IMR-90 (cell line): ENCODE results near the gene RSU1. TPM values are rescaled to one million over a fixed set of nuclear protein-coding genes. Genes with fewer than 3 reads are reported as not detected.

Experiments used
- ATAC-seq: fragments of 200-7000 bp; cut with Tn5 transposase; 2 replicates; pipeline ENCODE4 v1.9.1; 2020; ENCODE audit warnings: low read depth, mild to moderate bottlenecking, moderate library complexity
- BruUV-seq: library from RNA; stranded (reverse); fragments of 400-500 nt; replicated peaks from 2 replicates; lab custom pipeline; 2021; lab: Mats Ljungman, UMichigan
- CTCF ChIA-PET: fragments of 300-600 bp; formaldehyde crosslinking; extraction: SDS; loops from one replicate; lab custom pipeline; 2021; ENCODE audit warnings: antibody characterized with exemption; lab: Yijun Ruan, JAX
- POLR2A ChIA-PET: fragments of 300-600 bp; sonication (Branson Sonifier 250); formaldehyde crosslinking; loops from one replicate; lab custom pipeline; 2022; ENCODE audit warnings: antibody characterized with exemption; ENCODE audit not compliant: unreplicated experiment; lab: Charles Lee
- DNase-seq: peaks from one replicate; pipeline ENCODE4 v3.0.0; 2013
- H2AFZ ChIP-seq: replicated peaks from 2 replicates; pipeline ENCODE3; 2013; ENCODE audit warnings: low read length, mild to moderate bottlenecking; ENCODE audit not compliant: poor library complexity
- H2AK5ac ChIP-seq: 2 replicates; pipeline ENCODE4 v1.6.1; 2013; ENCODE audit warnings: low read depth, low read length, inconsistent platforms
- H2AK9ac ChIP-seq: replicated peaks from 2 replicates; pipeline ENCODE3; 2013; ENCODE audit warnings: mild to moderate bottlenecking, low read depth, low read length, moderate library complexity; ENCODE audit not compliant: poor library complexity
- H2BK120ac ChIP-seq: 2 replicates; pipeline ENCODE4 v1.6.1; 2013; ENCODE audit warnings: low read depth, low read length, inconsistent platforms
- H2BK15ac ChIP-seq: 3 replicates; pipeline ENCODE4 v1.6.1; 2013; ENCODE audit warnings: low read depth, low read length, inconsistent platforms
- H2BK20ac ChIP-seq: 2 replicates; pipeline ENCODE4 v1.6.1; 2013; ENCODE audit warnings: low read depth, mild to moderate bottlenecking, inconsistent platforms, low read length, moderate library complexity
- H2BK5ac ChIP-seq: 2 replicates; pipeline ENCODE4 v1.6.1; 2013; ENCODE audit warnings: mild to moderate bottlenecking, low read depth, low read length, inconsistent platforms; ENCODE audit not compliant: poor library complexity, severe bottlenecking
- H3K14ac ChIP-seq: replicated peaks from 2 replicates; pipeline ENCODE4 v1.6.1; 2013; ENCODE audit warnings: low read depth, low read length, inconsistent platforms
- H3K18ac ChIP-seq: 2 replicates; pipeline ENCODE4 v1.6.1; 2013; ENCODE audit warnings: low read depth, low read length, control low read depth
- H3K23ac ChIP-seq: 2 replicates; pipeline ENCODE4 v1.6.1; 2013; ENCODE audit warnings: low read depth, low read length, inconsistent platforms
- H3K27ac ChIP-seq: 2 replicates; pipeline ENCODE4 v1.5.1; 2013; ENCODE audit warnings: mild to moderate bottlenecking, control low read depth, low read length; ENCODE audit not compliant: insufficient read depth
- H3K27me3 ChIP-seq: 2 replicates; pipeline ENCODE4 v1.6.1; 2013; ENCODE audit warnings: low read length; ENCODE audit not compliant: control insufficient read depth, insufficient read depth
- H3K36me3 ChIP-seq: 2 replicates; pipeline ENCODE4 v1.6.1; 2013; ENCODE audit warnings: low read length, mixed read lengths; ENCODE audit not compliant: control insufficient read depth, insufficient read depth
- H3K4ac ChIP-seq: 2 replicates; pipeline ENCODE4 v1.6.1; 2013; ENCODE audit warnings: low read depth, low read length, inconsistent platforms
- H3K4me1 ChIP-seq: 2 replicates; pipeline ENCODE4 v1.6.1; 2013; ENCODE audit warnings: low read length, mixed read lengths; ENCODE audit not compliant: control insufficient read depth, insufficient read depth
- H3K4me2 ChIP-seq: 2 replicates; pipeline ENCODE4 v1.6.1; 2013; ENCODE audit warnings: low read depth, mild to moderate bottlenecking, control low read depth, low read length, moderate library complexity
- H3K4me3 ChIP-seq: 2 replicates; pipeline ENCODE4 v1.5.1; 2013; ENCODE audit warnings: low read depth, mild to moderate bottlenecking, control low read depth, low read length, moderate library complexity; ENCODE audit not compliant: insufficient read depth
- H3K56ac ChIP-seq: 2 replicates; pipeline ENCODE4 v1.6.1; 2013; ENCODE audit warnings: low read length, inconsistent platforms; ENCODE audit not compliant: insufficient read depth; ENCODE audit errors: extremely low read depth
- H3K79me1 ChIP-seq, 2 experiments: 2 replicates each; pipeline ENCODE4 v1.6.1; 2013; ENCODE audit warnings: low read length in 2 of 2, inconsistent platforms in 1 of 2, low read depth in 1 of 2
- H3K9ac ChIP-seq: 2 replicates; pipeline ENCODE4 v1.6.1; 2013; ENCODE audit warnings: low read depth, low read length, control low read depth
- H3K9me1 ChIP-seq: 2 replicates; pipeline ENCODE4 v1.6.1; 2013; ENCODE audit warnings: low read length, inconsistent platforms; ENCODE audit not compliant: insufficient read depth
- H3K9me3 ChIP-seq: 2 replicates; pipeline ENCODE4 v1.6.1; 2013; ENCODE audit warnings: low read length; ENCODE audit not compliant: control insufficient read depth, insufficient read depth
- H4K20me1 ChIP-seq: 2 replicates; pipeline ENCODE4 v1.6.1; 2013; ENCODE audit warnings: low read length, inconsistent platforms; ENCODE audit not compliant: insufficient read depth
- H4K5ac ChIP-seq: 2 replicates; pipeline ENCODE4 v1.6.1; 2013; ENCODE audit warnings: mild to moderate bottlenecking, low read depth, low read length, control low read depth
- H4K8ac ChIP-seq, 2 experiments: 2 replicates each; pipeline ENCODE4 v1.6.1; 2013; ENCODE audit warnings: low read depth in 2 of 2, low read length in 2 of 2, control low read depth in 1 of 2, inconsistent platforms in 1 of 2
- H4K91ac ChIP-seq: 2 replicates; pipeline ENCODE4 v1.6.1; 2013; ENCODE audit warnings: low read depth, low read length, inconsistent platforms; ENCODE audit not compliant: insufficient read depth
- BHLHE40 ChIP-seq: fragments of 150-350 bp; IDR thresholded peaks from 2 replicates; pipeline ENCODE4 v1.6.1; 2016; ENCODE audit warnings: mild to moderate bottlenecking, low read depth, low read length
- CEBPB ChIP-seq: IDR thresholded peaks from 2 replicates; pipeline ENCODE4 v1.6.1; 2012; ENCODE audit warnings: low read depth, low read length, improper control_type of control experiment
- CTCF ChIP-seq: conservative IDR thresholded peaks from 2 replicates; pipeline ENCODE4 v1.5.1; 2012; ENCODE audit warnings: mild to moderate bottlenecking, low read depth, low read length, improper control_type of control experiment
- FOS ChIP-seq: fragments of 150-350 bp; IDR thresholded peaks from 2 replicates; pipeline ENCODE4 v1.6.1; 2016; ENCODE audit warnings: low read depth, low read length
- MAFK ChIP-seq: IDR thresholded peaks from 2 replicates; pipeline ENCODE4 v1.6.1; 2012; ENCODE audit warnings: low read depth, low read length, improper control_type of control experiment
- MAZ ChIP-seq: IDR thresholded peaks from 2 replicates; pipeline ENCODE4 v1.6.1; 2012; ENCODE audit warnings: low read depth, mild to moderate bottlenecking, low read length, improper control_type of control experiment, moderate library complexity, borderline replicate concordance
- MXI1 ChIP-seq: IDR thresholded peaks from 2 replicates; pipeline ENCODE4 v1.6.1; 2012; ENCODE audit warnings: low read depth, mild to moderate bottlenecking, low read length, moderate library complexity, borderline replicate concordance
- NFE2L2 ChIP-seq: fragments of 150-350 bp; IDR thresholded peaks from 2 replicates; pipeline ENCODE4 v1.6.1; 2016; ENCODE audit warnings: low read depth, mild to moderate bottlenecking, low read length
- RAD21 ChIP-seq: IDR thresholded peaks from 2 replicates; pipeline ENCODE4 v1.6.1; 2012; ENCODE audit warnings: low read length, improper control_type of control experiment
- RCOR1 ChIP-seq: IDR thresholded peaks from 2 replicates; pipeline ENCODE4 v1.6.1; 2012; ENCODE audit warnings: mild to moderate bottlenecking, low read length, improper control_type of control experiment; ENCODE audit not compliant: insufficient replicate concordance
- SMC3 ChIP-seq: fragments of 150-350 bp; IDR thresholded peaks from 2 replicates; pipeline ENCODE4 v1.6.1; 2016; ENCODE audit warnings: low read depth, mild to moderate bottlenecking, antibody characterized with exemption, low read length, moderate library complexity
- USF2 ChIP-seq: fragments of 150-350 bp; IDR thresholded peaks from 2 replicates; pipeline ENCODE4 v1.6.1; 2017; ENCODE audit warnings: mild to moderate bottlenecking, antibody characterized with exemption, low read length, low read depth
- WGBS, 2 experiments: methylation state at CpG; one replicate each; pipeline versions ENCODE4 v1.1.5 to v1.1.7; 2013; ENCODE audit warnings: missing lambda C conversion rate in 2 of 2; ENCODE audit not compliant: insufficient read length in 1 of 2; ENCODE audit errors: extremely low coverage in 2 of 2; 5-methylcytosine and 5-hydroxymethylcytosine counted together
- dilution Hi-C: fragments of 300-500 bp; cut with HindIII; formaldehyde crosslinking; loops from one replicate; pipeline ENCODE4 v1.14.3; 2018; ENCODE audit warnings: low sequenced_read_pairs; ENCODE audit not compliant: unreplicated experiment
- in situ Hi-C: fragments of 300-500 bp; cut with MboI; formaldehyde crosslinking; loops from 3 replicates; pipeline ENCODE4 v1.14.3; 2019; ENCODE audit warnings: low sequenced_read_pairs, inconsistent platforms, mixed read lengths
- intact Hi-C: fragments of 100-400 bp; cut with micrococcal nuclease; formaldehyde crosslinking; loops from 2 replicates; pipeline ENCODE4 v1.10.0; 2022
- polyA plus RNA-seq, 3 experiments: library from polyadenylated mRNA; depleted of rRNA; stranded (reverse); fragments of >200 nt; gene quantifications; 2 replicates each; pipeline ENCODE4 v1.2.3, GENCODE V29; 2012; ENCODE audit warnings: low replicate concordance in 1 of 3
- total RNA-seq: library from RNA; depleted of rRNA; stranded (reverse); fragments of >200 nt; gene quantifications from 2 replicates; pipeline ENCODE4 v1.2.3, GENCODE V29; 2012

RSU1 gene
- total and polyA plus RNA-seq, 2 of the 4 experiments (the other 2 are of a cell fraction) = 134 to 148 TPM

- in situ Hi-C loops = no loop called here
- dilution Hi-C loops = no loop called here
- no peak overlapping the region for H3K18ac ChIP-seq
Measured at GRCh38 chr10:16626697-16627096, 190.5 kb downstream of the RSU1 start.

More at GRCh38 chr10:16626697-16627096, 190.5 kb downstream of the RSU1 start:
- ChIA-PET CTCF (no interaction called here), POLR2A (no interaction called here)
- H3K9me1 ChIP-seq = peaks cover 7% of the 10 kb centered on the region; the same call in 1 of the 2 replicates
- H4K5ac ChIP-seq = no peak overlapping the region
- H2AK9ac ChIP-seq = no peak overlapping the region
- no peak overlapping the region for H3K4me2 ChIP-seq
- no peak overlapping the region for H3K4ac ChIP-seq
- no peak overlapping the region for H2BK120ac ChIP-seq
- H3K4me3 ChIP-seq = no peak overlapping the region
- H3K79me1 ChIP-seq = peaks cover 3 to 11% of the 10 kb centered on the region in 2 experiments; a peak in 3 of 4 replicates
- H2AFZ ChIP-seq = no peak overlapping the region
- 80% methylated on average over 1 of the region's 5 CpGs; no CpG with 5 or more reads in 1 of the 2 experiments for WGBS, 2 experiments
- H3K4me1 ChIP-seq = no peaks in the 10 kb centered on the region
- no peak overlapping the region for H2BK15ac ChIP-seq
- H3K27ac ChIP-seq = no peak overlapping the region
- DNase-seq (no peak), ATAC-seq (no peak)
- H3K27me3 ChIP-seq = no peaks in the 10 kb centered on the region
- no TSS peak for BruUV-seq
- H2BK20ac ChIP-seq = no peak overlapping the region
- H3K9me3 ChIP-seq = no peaks in the 10 kb centered on the region
- no peak overlapping the region for H3K14ac ChIP-seq
- H2BK5ac ChIP-seq = no peak overlapping the region
- TF ChIP-seq USF2 (no peak), CTCF (no peak), SMC3 (no peak), RCOR1 (no peak), CEBPB (no peak), MAZ (no peak), RAD21 (no peak), BHLHE40 (no peak), FOS (no peak), NFE2L2 (no peak), MAFK (no peak), MXI1 (no peak)
- intact Hi-C loops = no loop called here
- H4K20me1 ChIP-seq = peaks cover 5% of the 10 kb centered on the region; the same call in 1 of the 2 replicates
- no peak overlapping the region for H4K8ac ChIP-seq
- H4K91ac ChIP-seq = no peak overlapping the region
- no peak overlapping the region for H3K9ac ChIP-seq
- H2AK5ac ChIP-seq = no peak overlapping the region
- H3K23ac ChIP-seq = no peak overlapping the region
- H3K36me3 ChIP-seq = no peaks in the 10 kb centered on the region
- H3K56ac ChIP-seq = no peak overlapping the region
